Panc1 (cell line): ENCODE data around the gene ZBTB9. TPM values are rescaled to one million over a fixed set of nuclear protein-coding genes. Genes with fewer than 3 reads are reported as not detected.

ENCODE experiments used
- ATAC-seq: fragments of 200-7000 bp; cut with Tn5 transposase; 2 replicates; pipeline ENCODE4 v1.9.1; 2020; ENCODE audit warnings: mild to moderate bottlenecking, moderate library complexity
- BruUV-seq: library from RNA; stranded (reverse); fragments of 400-500 nt; replicated peaks from 2 replicates; lab custom pipeline; 2021; lab: Mats Ljungman, UMichigan
- CTCF ChIA-PET: fragments of 300-600 bp; sonication (Branson Sonifier 250); formaldehyde crosslinking; loops from one replicate; lab custom pipeline; 2022; ENCODE audit warnings: antibody characterized with exemption; lab: Charles Lee
- POLR2A ChIA-PET: fragments of 300-600 bp; sonication (Branson Sonifier 250); formaldehyde crosslinking; loops from one replicate; lab custom pipeline; 2022; ENCODE audit warnings: antibody characterized with exemption; lab: Charles Lee
- DNase-seq: peaks from one replicate; pipeline ENCODE4 v3.0.0-alpha.2; 2010; ENCODE audit warnings: low read depth, low spot score
- H3K27ac ChIP-seq: 2 replicates; pipeline ENCODE4 v1.5.1; 2011; ENCODE audit warnings: mild to moderate bottlenecking, low read length, inconsistent platforms
- H3K27me3 ChIP-seq: fragments of 200-500 bp; sonication (Bioruptor generic); 2 replicates; pipeline ENCODE4 v1.6.0; 2014; ENCODE audit warnings: low read length, inconsistent platforms; ENCODE audit not compliant: control insufficient read depth, insufficient read depth
- H3K36me3 ChIP-seq: fragments of 200-500 bp; sonication (Bioruptor generic); 2 replicates; pipeline ENCODE4 v1.5.1; 2014; ENCODE audit warnings: inconsistent platforms, mild to moderate bottlenecking, low read length, moderate library complexity; ENCODE audit not compliant: control insufficient read depth, insufficient read depth
- H3K4me1 ChIP-seq: 2 replicates; pipeline ENCODE4 v1.5.1; 2011; ENCODE audit warnings: inconsistent platforms, mild to moderate bottlenecking, low read length, moderate library complexity; ENCODE audit not compliant: control insufficient read depth, insufficient read depth
- H3K4me3 ChIP-seq, 2 experiments: 2 replicates each; pipeline ENCODE4 v1.5.1; 2011 to 2012; ENCODE audit warnings: low read depth in 2 of 2, low read length in 2 of 2, mild to moderate bottlenecking in 2 of 2, inconsistent platforms in 1 of 2, moderate library complexity in 1 of 2
- H3K9me3 ChIP-seq: fragments of 200-500 bp; sonication (Bioruptor generic); 2 replicates; pipeline ENCODE4 v1.5.1; 2014; ENCODE audit warnings: low read depth, mild to moderate bottlenecking, inconsistent platforms, low read length, moderate library complexity; ENCODE audit not compliant: control insufficient read depth, insufficient read depth
- CTCF ChIP-seq: fragments of 450-650 bp; IDR thresholded peaks from 2 replicates; pipeline ENCODE4 v1.5.1; 2017; ENCODE audit warnings: mild to moderate bottlenecking
- POLR2AphosphoS5 ChIP-seq: IDR thresholded peaks from 2 replicates; pipeline ENCODE4 v1.6.1; 2012; ENCODE audit warnings: mild to moderate bottlenecking, low read depth, low read length, moderate library complexity
- SIN3A ChIP-seq: IDR thresholded peaks from 2 replicates; pipeline ENCODE4 v1.6.1; 2012; ENCODE audit warnings: low read depth, mild to moderate bottlenecking, low read length, moderate library complexity, borderline replicate concordance; ENCODE audit not compliant: insufficient read depth
- TCF7L2 ChIP-seq: IDR thresholded peaks from 2 replicates; pipeline ENCODE4 v1.6.1; 2011; ENCODE audit warnings: mild to moderate bottlenecking, low read depth, low read length, inconsistent platforms
- in situ Hi-C: cut with HindIII; loops from 2 replicates; pipeline ENCODE4 v1.10.0; 2016; ENCODE audit warnings: low sequenced_read_pairs, low pct_unique_long_range_greater_than_20kb
- intact Hi-C: fragments of 100-400 bp; cut with micrococcal nuclease; formaldehyde crosslinking; loops from one replicate; pipeline ENCODE4 v1.10.0; 2022; ENCODE audit not compliant: unreplicated experiment
- total RNA-seq: library from RNA; stranded (reverse); gene quantifications from one replicate; pipeline ENCODE4 v1.2.1, GENCODE V29; 2021; ENCODE audit not compliant: unreplicated experiment
- TF ChIP-seq, protein P1 (sequence below), 2 experiments: IDR thresholded peaks; 2 replicates each; pipeline ENCODE4 v1.6.1; 2011 to 2012; ENCODE audit warnings: low read depth in 2 of 2, control low read depth in 1 of 2, low read length in 1 of 2, mild to moderate bottlenecking in 1 of 2, moderate library complexity in 1 of 2; ENCODE audit not compliant: insufficient read depth in 1 of 2

ZBTB9 gene
- total RNA-seq, 1 experiment from 2014 or later: 17.6 TPM

DNA sequence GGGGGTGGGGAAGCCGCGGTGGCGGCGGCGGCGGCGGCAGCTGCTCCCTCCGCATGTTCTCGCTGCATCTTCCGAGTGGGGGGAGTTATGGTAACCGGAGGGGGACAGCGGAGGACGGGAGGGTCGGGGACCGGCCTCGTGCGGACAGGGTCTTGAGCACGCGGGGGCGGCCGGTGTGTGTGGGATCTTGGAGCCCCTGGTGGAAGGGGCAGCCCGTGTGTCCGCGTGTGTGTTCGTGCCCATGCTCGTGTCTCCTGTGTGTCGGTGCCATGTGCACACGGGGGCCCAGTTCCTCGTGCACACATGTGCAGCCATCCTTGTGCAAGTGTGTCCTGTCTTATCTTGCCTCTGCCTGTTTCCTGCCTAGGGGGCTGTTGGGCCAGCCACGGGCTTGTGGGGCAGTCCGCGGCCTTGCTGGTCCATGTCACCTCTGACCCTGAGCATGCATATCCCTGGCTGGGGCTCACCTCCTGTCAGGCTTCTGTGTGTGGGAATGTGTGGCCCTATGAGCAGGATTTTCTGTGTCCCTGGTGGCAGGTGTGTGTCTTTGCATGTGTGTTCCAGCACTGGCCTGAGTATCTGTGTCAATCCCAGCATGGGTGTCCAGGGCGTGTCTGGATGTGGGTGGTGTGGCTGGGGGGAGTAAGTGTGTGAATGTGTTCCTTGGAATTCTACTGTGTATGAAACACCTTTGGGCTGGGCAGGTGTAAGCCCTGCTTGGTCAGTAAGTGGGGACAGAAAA, 26.0 kb upstream of the ZBTB9 start:
- H3K4me1 ChIP-seq: peaks cover 37% of the 10 kb centered on the region
- CTCF ChIA-PET: no interaction called here
- DNase-seq (no peak), ATAC-seq (no peak)
- H3K9me3 ChIP-seq: no peaks in the 10 kb centered on the region
- H3K27ac ChIP-seq: peak overlapping the region; percentile 20; the same call in 1 of the 2 replicates
- BruUV-seq: no TSS peak
- TF ChIP-seq CTCF: no peak; the same call in 1 of the 2 replicates
- TF ChIP-seq TCF7L2: no peak
- no peak for TF ChIP-seq SIN3A
- TF ChIP-seq, protein P1, sequence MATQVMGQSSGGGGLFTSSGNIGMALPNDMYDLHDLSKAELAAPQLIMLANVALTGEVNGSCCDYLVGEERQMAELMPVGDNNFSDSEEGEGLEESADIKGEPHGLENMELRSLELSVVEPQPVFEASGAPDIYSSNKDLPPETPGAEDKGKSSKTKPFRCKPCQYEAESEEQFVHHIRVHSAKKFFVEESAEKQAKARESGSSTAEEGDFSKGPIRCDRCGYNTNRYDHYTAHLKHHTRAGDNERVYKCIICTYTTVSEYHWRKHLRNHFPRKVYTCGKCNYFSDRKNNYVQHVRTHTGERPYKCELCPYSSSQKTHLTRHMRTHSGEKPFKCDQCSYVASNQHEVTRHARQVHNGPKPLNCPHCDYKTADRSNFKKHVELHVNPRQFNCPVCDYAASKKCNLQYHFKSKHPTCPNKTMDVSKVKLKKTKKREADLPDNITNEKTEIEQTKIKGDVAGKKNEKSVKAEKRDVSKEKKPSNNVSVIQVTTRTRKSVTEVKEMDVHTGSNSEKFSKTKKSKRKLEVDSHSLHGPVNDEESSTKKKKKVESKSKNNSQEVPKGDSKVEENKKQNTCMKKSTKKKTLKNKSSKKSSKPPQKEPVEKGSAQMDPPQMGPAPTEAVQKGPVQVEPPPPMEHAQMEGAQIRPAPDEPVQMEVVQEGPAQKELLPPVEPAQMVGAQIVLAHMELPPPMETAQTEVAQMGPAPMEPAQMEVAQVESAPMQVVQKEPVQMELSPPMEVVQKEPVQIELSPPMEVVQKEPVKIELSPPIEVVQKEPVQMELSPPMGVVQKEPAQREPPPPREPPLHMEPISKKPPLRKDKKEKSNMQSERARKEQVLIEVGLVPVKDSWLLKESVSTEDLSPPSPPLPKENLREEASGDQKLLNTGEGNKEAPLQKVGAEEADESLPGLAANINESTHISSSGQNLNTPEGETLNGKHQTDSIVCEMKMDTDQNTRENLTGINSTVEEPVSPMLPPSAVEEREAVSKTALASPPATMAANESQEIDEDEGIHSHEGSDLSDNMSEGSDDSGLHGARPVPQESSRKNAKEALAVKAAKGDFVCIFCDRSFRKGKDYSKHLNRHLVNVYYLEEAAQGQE (IDR thresholded peaks at IDR 0.05; ENCODE audit: insufficient read depth in 1 of 2, low read depth in 2 of 2, low read length in 1 of 2): no peak
- TF ChIP-seq POLR2AphosphoS5: no peak
- intact Hi-C loops: no loop called here
- no peaks in the 10 kb centered on the region for H3K36me3 ChIP-seq
- POLR2A ChIA-PET: interaction anchor here (0.7 kb wide), 1 partner anchor 151 kb away, joined by 4 read pairs; the partner anchor contains the start of gene B3GALT4
- H3K27me3 ChIP-seq: no peaks in the 10 kb centered on the region
- in situ Hi-C loops: no loop called here
- peak overlapping the region; percentile 47 to 60 for H3K4me3 ChIP-seq

GRCh38 chr6:33428966-33429749, 25.2 kb upstream of the ZBTB9 start:
- peaks cover 37% of the 10 kb centered on the region for H3K4me1 ChIP-seq
- BruUV-seq: TSS peak; percentile 65
- no peak overlapping the region for H3K4me3 ChIP-seq
- ChIA-PET CTCF (no interaction called here), POLR2A (no interaction called here)
- ATAC-seq (no peak), DNase-seq (no peak)
- intact Hi-C loops: no loop called here
- peak overlapping the region; percentile 20; the same call in 1 of the 2 replicates for H3K27ac ChIP-seq
- no peaks in the 10 kb centered on the region for H3K36me3 ChIP-seq
- in situ Hi-C loops: no loop called here
- TF ChIP-seq, protein P1 (IDR thresholded peaks at IDR 0.05; ENCODE audit: insufficient read depth in 1 of 2, low read depth in 2 of 2, low read length in 1 of 2): no peak
- TF ChIP-seq TCF7L2: no peak
- TF ChIP-seq POLR2AphosphoS5: no peak
- TF ChIP-seq SIN3A: no peak
- no peak for TF ChIP-seq CTCF
- no peaks in the 10 kb centered on the region for H3K27me3 ChIP-seq
- H3K9me3 ChIP-seq: no peaks in the 10 kb centered on the region
